Measurements from ENCODE around the gene BRINP2. TPM values are rescaled to one million over a fixed set of nuclear protein-coding genes. Genes with fewer than 3 reads are reported as not detected.
"Not testable (repeated sequence)": the region's sequence is repeated elsewhere in the genome, so short reads cannot be mapped to it uniquely, and the experiment has no call there.

BRINP2 gene
- total and polyA plus RNA-seq, 5 donors: 0.17 to 0.33 (median 0.20) TPM

- intact Hi-C loops (cut with DNase I): no loop called here
- no peaks in the 10 kb centered on the region for H3K9me3 ChIP-seq (ENCODE audit: control insufficient read depth, low read length)
- ATAC-seq (no peak), DNase-seq (no peak)
- H3K4me1 ChIP-seq (ENCODE audit: control insufficient read depth, insufficient read depth, low read length): peaks cover 8% of the 10 kb centered on the region
- H3K27me3 ChIP-seq (ENCODE audit: control insufficient read depth, insufficient read depth): no peaks in the 10 kb centered on the region
- WGBS: 51% methylated on average over 11 of the region's 11 CpGs
- no peak overlapping the region for H3K4me3 ChIP-seq (ENCODE audit: low read length)
- no peak overlapping the region for H3K27ac ChIP-seq (ENCODE audit: low read length)
Observed at GRCh38 chr1:177305040-177306018, 134.6 kb downstream of the BRINP2 start.

GRCh38 chr1:177306019-177306415 lies 135.3 kb downstream of the BRINP2 start:
- intact Hi-C loops (cut with DNase I): no loop called here
- no peak overlapping the region for H3K27ac ChIP-seq (ENCODE audit: low read length)
- 36% methylated on average over 3 of the region's 3 CpGs for WGBS
- no peaks in the 10 kb centered on the region for H3K27me3 ChIP-seq (ENCODE audit: control insufficient read depth, insufficient read depth)
- ATAC-seq (no peak), DNase-seq (no peak)
- H3K4me1 ChIP-seq (ENCODE audit: control insufficient read depth, insufficient read depth, low read length): peaks cover 4% of the 10 kb centered on the region
- no peaks in the 10 kb centered on the region for H3K9me3 ChIP-seq (ENCODE audit: control insufficient read depth, low read length)
- no peak overlapping the region for H3K4me3 ChIP-seq (ENCODE audit: low read length)

- intact Hi-C loops (cut with DNase I): no loop called here
- no peaks in the 10 kb centered on the region for H3K9me3 ChIP-seq (ENCODE audit: control insufficient read depth, low read length)
- H3K27ac ChIP-seq (ENCODE audit: low read length): no peak overlapping the region
- 88% methylated on average over 1 of the region's 1 CpG for WGBS
- no peak overlapping the region for H3K4me3 ChIP-seq (ENCODE audit: low read length)
- H3K4me1 ChIP-seq (ENCODE audit: control insufficient read depth, insufficient read depth, low read length): peaks cover 3% of the 10 kb centered on the region
- DNase-seq (no peak), ATAC-seq (no peak)
- H3K27me3 ChIP-seq (ENCODE audit: control insufficient read depth, insufficient read depth): no peaks in the 10 kb centered on the region
Observed at GRCh38 chr1:177306981-177307380, 136.2 kb downstream of the BRINP2 start.

- Histone ChIP-seq H3K27me3 (ENCODE audit: control insufficient read depth, insufficient read depth) (no peaks in the 10 kb centered on the region), H3K4me1 (ENCODE audit: control insufficient read depth, insufficient read depth, low read length) (no peaks in the 10 kb centered on the region), H3K9me3 (ENCODE audit: control insufficient read depth, low read length) (no peaks in the 10 kb centered on the region), H3K27ac (ENCODE audit: low read length) (no peak overlapping the region), H3K4me3 (ENCODE audit: low read length) (no peak overlapping the region)
- intact Hi-C loops (cut with DNase I): no loop called here
- ATAC-seq (no peak), DNase-seq (no peak)
Observed at GRCh38 chr1:177307771-177308170, 137.0 kb downstream of the BRINP2 start.

GRCh38 chr1:177309880-177310279 lies 139.1 kb downstream of the BRINP2 start:
- DNase-seq (no peak), ATAC-seq (no peak)
- Histone ChIP-seq H3K9me3 (ENCODE audit: control insufficient read depth, low read length) (no peaks in the 10 kb centered on the region), H3K4me1 (ENCODE audit: control insufficient read depth, insufficient read depth, low read length) (no peaks in the 10 kb centered on the region), H3K27me3 (ENCODE audit: control insufficient read depth, insufficient read depth) (no peaks in the 10 kb centered on the region), H3K4me3 (ENCODE audit: low read length) (no peak overlapping the region), H3K27ac (ENCODE audit: low read length) (no peak overlapping the region)
- 66% methylated on average over 2 of the region's 2 CpGs for WGBS
- intact Hi-C loops (cut with DNase I): no loop called here

- H3K27me3 ChIP-seq (ENCODE audit: control insufficient read depth, insufficient read depth): no peaks in the 10 kb centered on the region
- ATAC-seq (no peak), DNase-seq (no peak)
- no peak overlapping the region for H3K27ac ChIP-seq (ENCODE audit: low read length)
- no peak overlapping the region for H3K4me3 ChIP-seq (ENCODE audit: low read length)
- no peaks in the 10 kb centered on the region for H3K4me1 ChIP-seq (ENCODE audit: control insufficient read depth, insufficient read depth, low read length)
- WGBS: 79% methylated on average over 1 of the region's 1 CpG
- H3K9me3 ChIP-seq (ENCODE audit: control insufficient read depth, low read length): no peaks in the 10 kb centered on the region
- intact Hi-C loops (cut with DNase I): no loop called here
Observed at GRCh38 chr1:177310326-177310725, 139.6 kb downstream of the BRINP2 start.

GRCh38 chr1:177311111-177311510 lies 140.4 kb downstream of the BRINP2 start:
- no peak for ATAC-seq
- H3K27me3 ChIP-seq (ENCODE audit: control insufficient read depth, insufficient read depth): no peaks in the 10 kb centered on the region
- intact Hi-C loops (cut with DNase I): no loop called here

GRCh38 chr1:177311586-177311985 lies 140.8 kb downstream of the BRINP2 start:
- H3K27me3 ChIP-seq (ENCODE audit: control insufficient read depth, insufficient read depth): no peaks in the 10 kb centered on the region
- 61% methylated on average over 2 of the region's 2 CpGs for WGBS
- ATAC-seq: no peak
- no peaks in the 10 kb centered on the region for H3K9me3 ChIP-seq (ENCODE audit: control insufficient read depth, low read length)
- intact Hi-C loops (cut with DNase I): no loop called here
- H3K4me1 ChIP-seq (ENCODE audit: control insufficient read depth, insufficient read depth, low read length): no peaks in the 10 kb centered on the region
- H3K4me3 ChIP-seq (ENCODE audit: low read length): no peak overlapping the region
- no peak overlapping the region for H3K27ac ChIP-seq (ENCODE audit: low read length)
- DNase-seq: no peak

More at GRCh38 chr1:177311111-177311510, 140.4 kb downstream of the BRINP2 start:
- Histone ChIP-seq H3K4me1 (ENCODE audit: control insufficient read depth, insufficient read depth, low read length) (no peaks in the 10 kb centered on the region), H3K27ac (ENCODE audit: low read length) (no peak overlapping the region), H3K9me3 (ENCODE audit: control insufficient read depth, low read length) (no peaks in the 10 kb centered on the region), H3K4me3 (ENCODE audit: low read length) (no peak overlapping the region)
- DNase-seq: no peak
- 70% methylated on average over 4 of the region's 4 CpGs for WGBS

GRCh38 chr1:177315261-177315660 lies 144.5 kb downstream of the BRINP2 start:
- ATAC-seq (no peak), DNase-seq (no peak)
- H3K4me3 ChIP-seq (ENCODE audit: low read length): no peak overlapping the region
- intact Hi-C loops (cut with DNase I): no loop called here
- H3K27me3 ChIP-seq (ENCODE audit: control insufficient read depth, insufficient read depth): no peaks in the 10 kb centered on the region
- H3K9me3 ChIP-seq (ENCODE audit: control insufficient read depth, low read length): no peaks in the 10 kb centered on the region
- 57% methylated on average over 2 of the region's 2 CpGs for WGBS
- no peaks in the 10 kb centered on the region for H3K4me1 ChIP-seq (ENCODE audit: control insufficient read depth, insufficient read depth, low read length)
- H3K27ac ChIP-seq (ENCODE audit: low read length): no peak overlapping the region

GRCh38 chr1:177315761-177316160 lies 145.0 kb downstream of the BRINP2 start:
- Histone ChIP-seq H3K27ac (ENCODE audit: low read length) (no peak overlapping the region), H3K27me3 (ENCODE audit: control insufficient read depth, insufficient read depth) (no peaks in the 10 kb centered on the region), H3K4me1 (ENCODE audit: control insufficient read depth, insufficient read depth, low read length) (no peaks in the 10 kb centered on the region), H3K4me3 (ENCODE audit: low read length) (no peak overlapping the region), H3K9me3 (ENCODE audit: control insufficient read depth, low read length) (no peaks in the 10 kb centered on the region)
- DNase-seq: no peak
- WGBS: 60% methylated on average over 4 of the region's 4 CpGs
- intact Hi-C loops (cut with DNase I): no loop called here
- no peak for ATAC-seq

- DNase-seq; H3K27ac ChIP-seq (ENCODE audit: low read length); H3K4me3 ChIP-seq (ENCODE audit: low read length); ATAC-seq; H3K4me1 ChIP-seq (ENCODE audit: control insufficient read depth, insufficient read depth, low read length); H3K9me3 ChIP-seq (ENCODE audit: control insufficient read depth, low read length); H3K27me3 ChIP-seq (ENCODE audit: control insufficient read depth, insufficient read depth); intact Hi-C loops (cut with DNase I): not testable (repeated sequence)
Observed at GRCh38 chr1:177321434-177321833, 150.7 kb downstream of the BRINP2 start.
